ENCODE results near the gene CASKIN1. TPM values are rescaled to one million over a fixed set of nuclear protein-coding genes. Genes with fewer than 3 reads are reported as not detected.

Gene CASKIN1
- total and polyA plus RNA-seq, 2 of the 8 experiments (the other 6 are each of a cell fraction or from before 2014, with no cell fraction given), result 1.2 to 6.4 TPM

GRCh38 chr16:2186505-2186904 is 9.9 kb downstream of the CASKIN1 start (continued):
- no peak for TF ChIP-seq POLR2AphosphoS5 (IDR thresholded peaks at IDR 0.05; ENCODE audit: low read depth, low read length)

Measured in H1 (cell line).